Muscle layer of colon (tissue), 2 donors: Measurements from ENCODE around the gene PDE2A.

Source experiments
- H3K27ac ChIP-seq: one replicate; pipeline ENCODE4 v1.7.0; 2013; ENCODE audit warnings: low read depth, mild to moderate bottlenecking, low read length, moderate library complexity
- H3K27me3 ChIP-seq, 2 donors: one replicate each; pipeline ENCODE4 v1.7.0; 2013; ENCODE audit warnings: low read length in 2 of 2, mild to moderate bottlenecking in 2 of 2; ENCODE audit not compliant: insufficient read depth in 2 of 2, control insufficient read depth in 1 of 2
- H3K36me3 ChIP-seq: one replicate; pipeline ENCODE4 v1.7.0; 2013; ENCODE audit warnings: mild to moderate bottlenecking, low read length; ENCODE audit not compliant: insufficient read depth
- H3K4me1 ChIP-seq: one replicate; pipeline ENCODE4 v1.7.0; 2013; ENCODE audit warnings: mild to moderate bottlenecking, low read length; ENCODE audit not compliant: insufficient read depth
- H3K4me3 ChIP-seq, 2 donors: one replicate each; pipeline ENCODE4 v1.7.0; 2013; ENCODE audit warnings: low read length in 2 of 2, low read depth in 1 of 2, mild to moderate bottlenecking in 1 of 2, moderate library complexity in 1 of 2
- H3K9ac ChIP-seq: one replicate; pipeline ENCODE4 v1.7.0; 2013; ENCODE audit warnings: low read length
- H3K9me3 ChIP-seq: one replicate; pipeline ENCODE4 v1.7.0; 2013; ENCODE audit warnings: mild to moderate bottlenecking, low read length
- donor health status: abdominal sarcoma.
- donor health status: Adenocarcinoma of cecum.

PDE2A gene

DNA sequence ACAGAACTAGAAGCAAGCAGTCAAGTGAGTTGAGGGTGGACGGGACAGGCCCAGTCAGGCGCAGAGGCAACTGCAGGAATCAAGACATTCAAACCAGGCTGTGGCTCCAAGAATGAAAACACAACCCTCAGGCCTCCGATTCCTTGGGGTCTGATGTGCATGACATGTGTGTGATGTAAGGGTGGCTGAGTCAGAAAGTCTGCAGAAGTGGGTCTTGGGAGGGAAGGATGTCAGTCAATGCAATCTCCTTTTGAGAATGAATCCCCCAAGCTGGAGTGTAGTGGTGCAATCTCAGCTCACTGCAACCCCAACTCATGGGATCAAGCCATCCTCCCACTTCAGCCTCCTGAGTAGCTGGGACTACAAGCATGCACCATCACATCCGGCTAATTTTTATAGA lies 15.9 kb upstream of the PDE2A start:
- no peak overlapping the region for H3K27ac ChIP-seq
- peaks cover 89% of the 10 kb centered on the region for H3K36me3 ChIP-seq
- no peaks in the 10 kb centered on the region for H3K9me3 ChIP-seq
- H3K27me3 ChIP-seq = no peaks in the 10 kb centered on the region
- no peak overlapping the region for H3K9ac ChIP-seq
- H3K4me3 ChIP-seq = no peak overlapping the region
- peaks cover 5% of the 10 kb centered on the region for H3K4me1 ChIP-seq

DNA sequence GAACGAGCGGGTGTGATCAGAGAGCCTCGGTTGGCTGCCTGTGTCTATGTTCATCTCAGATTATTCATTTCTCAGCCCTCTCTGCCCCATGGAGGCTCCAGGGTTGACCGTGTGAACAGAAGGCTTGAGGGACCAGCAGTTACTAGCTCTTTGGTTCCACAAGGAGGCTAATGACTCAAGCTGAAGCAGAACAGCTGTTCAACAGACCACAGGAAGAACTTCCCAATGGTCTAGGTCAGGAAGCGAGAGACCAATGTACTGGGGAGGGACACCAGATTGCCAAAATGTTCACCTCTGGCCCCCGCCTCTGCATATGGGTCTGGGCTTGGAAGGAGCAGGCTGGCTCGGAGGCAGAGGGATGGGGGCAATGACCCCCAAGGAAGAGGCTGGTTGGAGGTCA lies 14.7 kb upstream of the PDE2A start:
- H3K36me3 ChIP-seq = peaks cover 79% of the 10 kb centered on the region
- no peaks in the 10 kb centered on the region for H3K9me3 ChIP-seq

DNA sequence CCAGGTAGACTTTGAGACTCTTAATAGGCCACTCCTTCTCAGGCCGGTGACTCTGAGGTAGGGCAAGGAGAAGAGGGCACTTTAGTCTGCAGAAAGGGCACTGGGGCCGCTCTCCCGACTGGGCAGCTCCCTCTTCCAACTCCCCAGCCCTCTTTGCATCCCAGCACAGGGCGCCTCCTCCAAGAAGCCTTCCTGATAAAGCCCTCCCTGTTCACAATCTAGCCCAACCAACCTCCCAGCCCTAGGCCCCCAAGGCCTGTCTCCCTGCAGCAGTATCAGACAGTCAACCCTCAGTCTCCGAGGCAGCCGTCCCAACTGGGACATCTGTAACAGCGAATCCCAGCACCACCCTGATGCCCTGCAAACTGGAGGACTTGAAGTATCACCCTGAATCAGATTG lies 14.3 kb upstream of the PDE2A start:
- H3K4me3 ChIP-seq = no peak overlapping the region
- no peak overlapping the region for H3K27ac ChIP-seq
- H3K27me3 ChIP-seq = no peaks in the 10 kb centered on the region
- H3K36me3 ChIP-seq = peaks cover 75% of the 10 kb centered on the region
- no peaks in the 10 kb centered on the region for H3K9me3 ChIP-seq
- no peak overlapping the region for H3K9ac ChIP-seq
- peaks cover 19% of the 10 kb centered on the region for H3K4me1 ChIP-seq

More for the DNA sequence above, 14.7 kb upstream of the PDE2A start:
- Histone ChIP-seq H3K27me3 (no peaks in the 10 kb centered on the region), H3K4me1 (peaks cover 16% of the 10 kb centered on the region), H3K4me3 (no peak overlapping the region), H3K27ac (no peak overlapping the region), H3K9ac (no peak overlapping the region)

DNA sequence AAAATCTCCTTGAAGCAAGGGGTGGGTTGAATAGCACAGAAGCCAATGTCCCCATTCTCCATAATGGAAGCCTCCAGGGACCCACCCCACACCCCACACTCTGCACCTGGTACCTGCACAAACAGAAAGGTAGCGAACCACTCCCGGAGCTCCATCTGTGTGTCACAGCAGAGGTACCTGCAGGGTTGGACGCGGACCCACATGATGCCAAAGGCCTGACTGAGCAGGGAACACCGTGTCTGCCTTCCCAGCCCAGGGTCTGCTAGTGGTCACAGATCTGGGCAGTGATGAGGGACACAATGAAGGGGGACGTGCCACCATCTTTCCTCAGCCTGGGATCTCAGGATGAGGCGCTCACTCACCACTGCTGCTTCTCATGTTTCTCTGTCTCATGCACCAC lies 13.1 kb upstream of the PDE2A start:
- no peaks in the 10 kb centered on the region for H3K27me3 ChIP-seq
- H3K27ac ChIP-seq = no peak overlapping the region
- peaks cover 63% of the 10 kb centered on the region for H3K36me3 ChIP-seq
- H3K9ac ChIP-seq = no peak overlapping the region
- H3K4me1 ChIP-seq = peaks cover 19% of the 10 kb centered on the region
- H3K4me3 ChIP-seq = no peak overlapping the region
- H3K9me3 ChIP-seq = no peaks in the 10 kb centered on the region

DNA sequence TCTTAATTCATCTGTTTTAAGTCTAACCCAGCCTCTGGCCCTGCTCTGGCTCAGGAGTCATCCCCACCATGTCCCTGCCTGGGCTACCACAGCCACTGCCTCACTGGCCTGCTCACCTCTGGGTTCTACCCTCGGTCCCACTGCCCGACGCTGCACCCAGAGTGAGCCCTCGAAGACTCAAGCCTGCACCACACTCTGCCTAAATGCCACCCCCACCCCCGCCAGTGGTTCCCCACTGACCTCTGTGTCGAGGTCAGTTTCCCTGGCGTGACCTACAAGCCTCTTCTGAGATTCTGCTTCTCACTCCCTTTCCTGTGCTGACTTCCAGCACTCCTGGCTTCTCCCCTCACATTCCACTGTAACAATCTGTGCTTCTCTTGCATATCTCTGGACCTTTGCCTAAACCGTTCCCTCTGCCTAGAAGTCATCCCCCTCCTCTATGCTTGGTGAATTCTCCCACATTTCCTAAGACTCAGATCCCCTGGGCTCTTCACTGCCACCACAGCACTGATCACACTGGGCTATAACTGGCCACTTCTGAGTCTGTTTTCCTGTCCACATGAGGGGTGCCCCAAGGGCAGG lies 12.5 kb upstream of the PDE2A start:
- Histone ChIP-seq H3K9me3 (no peaks in the 10 kb centered on the region), H3K4me1 (peaks cover 19% of the 10 kb centered on the region), H3K27me3 (no peaks in the 10 kb centered on the region), H3K4me3 (no peak overlapping the region), H3K36me3 (peaks cover 57% of the 10 kb centered on the region), H3K9ac (no peak overlapping the region), H3K27ac (no peak overlapping the region)

DNA sequence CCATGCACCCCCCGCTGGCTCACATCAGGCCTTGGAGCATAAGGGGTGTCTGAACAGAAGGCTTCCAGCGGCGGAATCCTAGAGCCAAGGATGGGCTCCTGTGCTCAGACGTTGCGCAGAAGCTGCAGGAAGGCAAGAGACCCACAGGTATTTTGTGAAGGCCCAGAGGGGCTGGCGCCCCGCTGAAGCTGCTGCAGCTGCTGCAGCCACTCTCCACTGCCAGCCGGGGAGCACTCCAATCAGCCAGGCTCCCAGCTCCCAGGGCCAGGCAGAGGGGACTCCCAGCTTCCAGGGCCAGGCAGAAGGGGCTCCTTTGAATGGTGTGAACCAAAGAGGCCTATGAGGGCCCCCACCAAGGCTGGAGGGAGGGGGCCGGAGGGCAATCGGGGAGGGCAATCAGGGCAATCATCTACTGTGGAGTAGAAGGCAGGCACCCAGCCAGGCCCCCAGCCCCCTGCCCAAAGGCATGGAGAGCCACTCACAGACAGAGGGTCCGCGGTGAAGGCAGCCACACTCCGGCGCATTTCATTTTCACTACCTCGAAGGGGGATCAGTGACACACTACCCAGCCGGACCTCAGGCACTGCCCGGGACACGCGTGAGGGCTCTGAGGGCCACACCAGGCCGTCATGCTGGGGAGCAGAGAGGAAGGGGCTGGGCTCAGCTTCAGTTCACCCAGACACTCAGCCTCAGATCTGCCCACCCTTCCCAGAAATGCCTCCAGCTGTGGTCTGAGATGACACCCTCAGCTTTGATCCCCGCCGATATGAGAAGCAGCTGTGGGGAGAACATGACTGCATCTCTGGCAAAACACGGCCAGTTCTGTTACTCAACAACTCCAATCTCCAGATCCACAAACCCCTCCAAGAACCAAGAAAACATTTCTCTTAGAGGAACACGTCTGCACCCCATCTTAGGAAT lies 11.6 kb upstream of the PDE2A start:
- H3K36me3 ChIP-seq = peaks cover 49% of the 10 kb centered on the region
- no peaks in the 10 kb centered on the region for H3K27me3 ChIP-seq
- no peak overlapping the region for H3K9ac ChIP-seq
- H3K27ac ChIP-seq = no peak overlapping the region
- H3K4me3 ChIP-seq = no peak overlapping the region
- H3K4me1 ChIP-seq = peaks cover 19% of the 10 kb centered on the region
- no peaks in the 10 kb centered on the region for H3K9me3 ChIP-seq

DNA sequence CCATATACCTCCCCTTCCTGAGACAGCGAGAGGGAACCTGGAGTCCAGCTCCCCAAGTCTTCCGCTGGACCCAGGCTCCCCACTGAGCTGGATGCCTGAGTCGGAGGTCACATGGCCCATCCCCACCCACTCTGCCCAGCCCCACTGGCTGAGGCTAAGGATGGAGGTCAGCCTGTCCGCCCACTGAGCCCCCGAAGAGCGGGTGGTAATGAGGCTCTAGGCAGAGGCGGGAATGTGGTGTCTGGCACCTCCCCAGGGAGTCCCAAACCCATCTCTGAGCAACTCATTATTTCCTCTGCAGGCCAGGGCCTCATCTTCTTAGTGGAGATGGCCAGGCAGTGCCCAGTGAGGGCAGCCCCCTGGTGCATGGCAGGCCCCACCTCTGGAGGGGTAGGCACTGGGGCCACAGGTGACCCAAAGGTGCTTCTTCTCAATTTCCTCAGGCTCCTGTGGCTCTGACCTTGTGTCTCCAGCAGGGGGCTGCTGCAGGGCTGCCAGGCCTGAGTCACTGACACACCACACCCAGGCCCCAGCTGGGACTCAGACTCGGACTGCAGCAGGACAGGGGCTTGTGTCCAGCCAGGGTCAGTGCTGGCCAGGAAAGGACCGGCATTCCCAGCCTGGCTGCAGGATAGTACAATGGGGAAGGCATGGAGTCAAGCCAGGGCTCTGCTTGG lies 10.2 kb upstream of the PDE2A start:
- H3K9me3 ChIP-seq = no peaks in the 10 kb centered on the region
- H3K9ac ChIP-seq = no peak overlapping the region
- H3K4me3 ChIP-seq = no peak overlapping the region
- H3K36me3 ChIP-seq = peaks cover 35% of the 10 kb centered on the region
- no peak overlapping the region for H3K27ac ChIP-seq
- peaks cover 19% of the 10 kb centered on the region for H3K4me1 ChIP-seq
- H3K27me3 ChIP-seq = peaks cover 0 to 5% of the 10 kb centered on the region in 2 donors

DNA sequence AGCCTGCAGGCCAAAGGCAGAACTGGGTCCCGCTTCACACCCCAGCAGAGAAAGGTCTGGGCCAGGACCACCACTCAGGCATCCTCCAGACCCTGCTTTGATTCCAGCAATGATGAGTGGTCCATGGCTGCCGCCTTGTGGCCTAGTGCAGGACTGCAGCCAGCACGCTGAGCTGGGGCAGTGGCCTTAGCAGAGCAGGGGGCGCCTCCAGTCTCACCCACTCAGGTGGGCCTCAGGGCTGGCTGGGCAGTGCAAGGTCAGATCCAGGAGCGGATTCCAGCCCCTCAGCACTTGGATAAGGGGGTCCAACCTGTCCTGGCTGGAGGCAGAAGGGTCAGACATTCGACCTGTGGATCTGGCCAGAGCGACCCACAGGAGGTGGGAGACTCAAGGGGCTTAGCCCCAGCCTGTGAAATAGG lies 9.6 kb upstream of the PDE2A start:
- Histone ChIP-seq H3K9ac (no peak overlapping the region), H3K4me1 (peaks cover 19% of the 10 kb centered on the region), H3K27me3 (peaks cover 0 to 5% of the 10 kb centered on the region in 2 donors), H3K9me3 (no peaks in the 10 kb centered on the region), H3K4me3 (no peak overlapping the region), H3K36me3 (peaks cover 30% of the 10 kb centered on the region), H3K27ac (no peak overlapping the region)

DNA sequence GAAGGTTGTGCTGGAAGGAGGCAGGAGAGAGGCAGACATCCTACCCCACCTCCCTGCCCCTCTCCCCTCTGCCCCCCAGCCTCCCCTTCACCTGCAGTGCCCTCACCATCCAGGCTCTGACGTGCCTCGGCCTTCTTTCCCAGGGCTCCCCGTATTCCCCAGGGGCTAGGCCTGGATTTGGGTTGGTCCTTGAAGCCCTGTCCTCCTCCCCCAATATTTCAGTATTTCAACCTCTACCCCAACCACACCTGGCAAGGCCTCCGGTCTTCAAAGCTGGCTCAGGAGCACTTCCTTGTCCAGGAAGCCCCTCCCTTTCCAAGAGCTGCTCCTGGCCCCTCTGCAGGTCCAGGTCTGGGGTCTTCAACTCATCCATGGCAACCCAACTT lies 8.6 kb upstream of the PDE2A start:
- H3K36me3 ChIP-seq = peaks cover 20% of the 10 kb centered on the region
- no peak overlapping the region for H3K4me3 ChIP-seq
- H3K4me1 ChIP-seq = peaks cover 19% of the 10 kb centered on the region
- H3K27ac ChIP-seq = no peak overlapping the region
- no peak overlapping the region for H3K9ac ChIP-seq
- H3K9me3 ChIP-seq = no peaks in the 10 kb centered on the region
- H3K27me3 ChIP-seq = peaks cover 7 to 14% of the 10 kb centered on the region in 2 donors

DNA sequence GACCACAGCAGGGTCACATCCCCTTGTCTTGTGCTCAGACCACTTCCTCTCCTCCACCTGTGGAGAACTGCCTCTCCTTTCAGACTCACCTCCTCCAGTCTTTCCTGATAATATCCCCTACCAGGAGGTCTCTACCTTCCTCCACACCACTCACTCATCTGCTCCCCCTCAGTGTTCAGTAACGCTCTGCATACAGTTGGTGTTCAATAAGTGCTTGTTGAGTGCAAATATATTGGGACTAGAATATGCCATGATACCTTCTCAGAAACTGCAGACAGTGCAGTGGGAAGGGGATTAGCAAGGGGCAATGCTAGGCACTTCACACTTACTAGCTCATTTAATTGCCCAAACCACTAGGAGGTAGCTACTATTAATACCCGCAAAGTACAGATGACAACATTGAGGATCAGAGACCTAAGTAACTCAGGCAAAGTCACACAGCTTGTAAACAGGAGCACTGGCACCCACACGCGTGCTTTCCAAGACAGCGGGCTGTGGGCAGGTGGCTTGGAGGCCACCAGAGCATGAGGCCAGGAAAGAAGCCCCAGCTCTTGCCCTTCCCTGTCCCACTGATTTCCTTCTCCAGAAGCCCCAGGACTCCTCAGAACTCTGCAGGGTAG lies 8.1 kb upstream of the PDE2A start:
- H3K36me3 ChIP-seq = peaks cover 15% of the 10 kb centered on the region
- H3K9ac ChIP-seq = no peak overlapping the region
- peaks cover 8 to 19% of the 10 kb centered on the region in 2 donors for H3K27me3 ChIP-seq
- peaks cover 19% of the 10 kb centered on the region for H3K4me1 ChIP-seq
- no peak overlapping the region for H3K4me3 ChIP-seq
- no peak overlapping the region for H3K27ac ChIP-seq
- no peaks in the 10 kb centered on the region for H3K9me3 ChIP-seq
